SK-N-SH (cell line): Measurements from ENCODE around the gene SLC26A1. TPM values are rescaled to one million over a fixed set of nuclear protein-coding genes. Genes with fewer than 3 reads are reported as not detected.

Experiments used
- CTCF ChIA-PET: fragments of 300-600, 350-600 bp; formaldehyde crosslinking; extraction: SDS; loops from one replicate; lab custom pipeline; 2021; lab: Yijun Ruan, JAX
- POLR2A ChIA-PET: fragments of 350-600 bp; sonication (Branson Sonifier 250); formaldehyde crosslinking; extraction: SDS; loops from one replicate; lab custom pipeline; 2020; ENCODE audit warnings: antibody characterized with exemption, inconsistent platforms; lab: Yijun Ruan, JAX
- DNase-seq: peaks from one replicate; pipeline ENCODE4 v3.0.0; 2012
- H2AFZ ChIP-seq: fragments of 200-600 bp; sonication (generic); 2 replicates; pipeline ENCODE4 v1.8.1; 2016; ENCODE audit warnings: antibody characterized with exemption, mild to moderate bottlenecking, low read depth
- H3F3A ChIP-seq: fragments of 200-600 bp; sonication (generic); replicated peaks from 2 replicates; pipeline ENCODE3; 2016; ENCODE audit warnings: antibody characterized with exemption, mild to moderate bottlenecking; ENCODE audit not compliant: insufficient read depth
- H3K27ac ChIP-seq, 2 experiments: fragments of 200-500 bp in 1 of 2; fragments of 200-600 bp in 1 of 2; sonication (Bioruptor generic) in 1 of 2; sonication (generic), shearing (Covaris generic) in 1 of 2; 2 replicates each; pipeline versions ENCODE4 v1.5.1 to v1.6.1; 2014 to 2016; ENCODE audit warnings: low read depth in 2 of 2, inconsistent platforms in 1 of 2, low read length in 1 of 2, mild to moderate bottlenecking in 1 of 2, mixed read lengths in 1 of 2
- H3K27me3 ChIP-seq: fragments of 200-600 bp; sonication (generic), shearing (Covaris generic); 2 replicates; pipeline ENCODE4 v1.6.1; 2016; ENCODE audit warnings: mixed run types; ENCODE audit not compliant: insufficient read depth
- H3K36me3 ChIP-seq, 2 experiments: fragments of 200-500 bp in 1 of 2; fragments of 200-600 bp in 1 of 2; sonication (Bioruptor generic) in 1 of 2; sonication (generic) in 1 of 2; replicated peaks in 1 of 2; 2 replicates each; pipeline versions ENCODE3 to v1.5.1; 2014 to 2016; ENCODE audit warnings: low read length in 1 of 2, mild to moderate bottlenecking in 1 of 2; ENCODE audit not compliant: insufficient read depth in 2 of 2, control insufficient read depth in 1 of 2
- H3K4me1 ChIP-seq, 2 experiments: fragments of 200-500 bp in 1 of 2; fragments of 200-600 bp in 1 of 2; sonication (Bioruptor generic) in 1 of 2; sonication (generic), shearing (Covaris generic) in 1 of 2; 2 replicates each; pipeline versions ENCODE4 v1.5.1 to v1.6.1; 2014 to 2016; ENCODE audit warnings: low read depth in 1 of 2, low read length in 1 of 2, mixed run types in 1 of 2; ENCODE audit not compliant: insufficient read depth in 2 of 2, control insufficient read depth in 1 of 2
- H3K4me2 ChIP-seq: fragments of 200-600 bp; sonication (generic), shearing (Covaris generic); 2 replicates; pipeline ENCODE4 v1.6.1; 2017; ENCODE audit warnings: mixed run types
- H3K4me3 ChIP-seq, 2 experiments: fragments of 200-500 bp in 1 of 2; fragments of 200-600 bp in 1 of 2; sonication (Bioruptor generic) in 1 of 2; sonication (generic), shearing (Covaris generic) in 1 of 2; 2 replicates each; pipeline versions ENCODE4 v1.5.1 to v1.8.1; 2014 to 2016; ENCODE audit warnings: low read depth in 2 of 2, inconsistent platforms in 1 of 2, low read length in 1 of 2, mild to moderate bottlenecking in 1 of 2, mixed read lengths in 1 of 2, moderate library complexity in 1 of 2
- H3K79me2 ChIP-seq: fragments of 200-600 bp; sonication (generic); 2 replicates; pipeline ENCODE4 v1.8.1; 2017; ENCODE audit warnings: mild to moderate bottlenecking; ENCODE audit not compliant: insufficient read depth
- H3K9ac ChIP-seq: fragments of 200-600 bp; sonication (generic); 2 replicates; pipeline ENCODE4 v1.6.1; 2017; ENCODE audit warnings: mixed run types
- H3K9me2 ChIP-seq: fragments of 200-600 bp; sonication (generic); 2 replicates; pipeline ENCODE4 v1.6.1; 2017; ENCODE audit warnings: mixed run types
- H3K9me3 ChIP-seq: fragments of 200-600 bp; sonication (generic); 2 replicates; pipeline ENCODE4 v1.6.1; 2017; ENCODE audit warnings: mixed run types, mild to moderate bottlenecking, moderate library complexity
- H4K20me1 ChIP-seq: fragments of 200-600 bp; sonication (generic); 2 replicates; pipeline ENCODE4 v1.6.1; 2017; ENCODE audit warnings: mild to moderate bottlenecking, mixed run types; ENCODE audit not compliant: insufficient read depth
- CHD2 ChIP-seq: fragments of 150-350 bp; IDR thresholded peaks from 2 replicates; pipeline ENCODE4 v1.6.1; 2018; ENCODE audit warnings: low read length; ENCODE audit not compliant: partially characterized antibody
- EP300 ChIP-seq, 2 experiments: IDR thresholded peaks; 2 replicates each; pipeline versions ENCODE4 v1.4.0 to v1.6.1; 2012; ENCODE audit warnings: borderline replicate concordance in 1 of 2, low read depth in 1 of 2, low read length in 1 of 2
- EZH2phosphoT487 ChIP-seq: fragments of 200-600 bp; sonication (generic); IDR thresholded peaks from 2 replicates; pipeline ENCODE4 v1.6.1; 2017; ENCODE audit warnings: low read depth, mixed run types, mild to moderate bottlenecking, antibody characterized with exemption, moderate library complexity, borderline replicate concordance
- FOXJ3 ChIP-seq: sonication (generic); formaldehyde crosslinking; IDR thresholded peaks from 2 replicates; pipeline ENCODE4 v1.5.1; 2020; ENCODE audit warnings: mild to moderate bottlenecking, missing genetic modification reagents
- GATA2 ChIP-seq: sonication (generic); formaldehyde crosslinking; IDR thresholded peaks from 2 replicates; pipeline ENCODE4 v1.5.0; 2020; ENCODE audit warnings: mild to moderate bottlenecking, missing genetic modification reagents
- IRF3 ChIP-seq: fragments of 150-350 bp; IDR thresholded peaks from 2 replicates; pipeline ENCODE4 v1.6.1; 2016; ENCODE audit warnings: mild to moderate bottlenecking, low read depth, low read length
- JUND ChIP-seq: IDR thresholded peaks from 2 replicates; pipeline ENCODE4 v1.4.0; 2012
- MAX ChIP-seq: IDR thresholded peaks from 2 replicates; pipeline ENCODE4 v1.4.0; 2012; ENCODE audit warnings: low read depth
- MEF2A ChIP-seq: IDR thresholded peaks from 2 replicates; pipeline ENCODE4 v1.4.0; 2012; ENCODE audit warnings: low read depth, borderline replicate concordance
- POLR2AphosphoS5 ChIP-seq: IDR thresholded peaks from 2 replicates; pipeline ENCODE4 v1.6.1; 2012; ENCODE audit warnings: low read depth, low read length
- RAD21 ChIP-seq: IDR thresholded peaks from 2 replicates; pipeline ENCODE4 v1.6.1; 2012; ENCODE audit warnings: mild to moderate bottlenecking, low read length
- RCOR1 ChIP-seq: fragments of 150-350 bp; IDR thresholded peaks from 2 replicates; pipeline ENCODE4 v1.6.1; 2017; ENCODE audit warnings: antibody characterized with exemption, low read length
- REST ChIP-seq: IDR thresholded peaks from 2 replicates; pipeline ENCODE4 v1.6.1; 2012; ENCODE audit warnings: mild to moderate bottlenecking, low read depth, low read length, moderate library complexity
- SIN3A ChIP-seq: IDR thresholded peaks from 2 replicates; pipeline ENCODE4 v1.6.1; 2012; ENCODE audit warnings: low read depth, mild to moderate bottlenecking, low read length, moderate library complexity, borderline replicate concordance
- SMC3 ChIP-seq: IDR thresholded peaks from 2 replicates; pipeline ENCODE4 v1.6.1; 2012; ENCODE audit warnings: low read depth, low read length, improper control_type of control experiment
- TAF1 ChIP-seq: IDR thresholded peaks from 2 replicates; pipeline ENCODE4 v1.6.1; 2012; ENCODE audit warnings: low read depth, mild to moderate bottlenecking, low read length, moderate library complexity, borderline replicate concordance
- TCF12 ChIP-seq: IDR thresholded peaks from 2 replicates; pipeline ENCODE4 v1.4.0; 2012
- USF1 ChIP-seq: IDR thresholded peaks from 2 replicates; pipeline ENCODE4 v1.4.0; 2012; ENCODE audit warnings: low read depth, borderline replicate concordance
- WGBS: methylation state at CpG from one replicate; pipeline ENCODE4 v1.1.6; 2017; ENCODE audit warnings: low lambda C conversion rate; 5-methylcytosine and 5-hydroxymethylcytosine counted together
- polyA plus RNA-seq, 3 experiments: library from polyadenylated mRNA; depleted of rRNA; stranded (reverse); fragments of >200 nt; gene quantifications; 2 replicates each; pipeline ENCODE4 v1.2.3, GENCODE V29; 2012

Gene SLC26A1
- polyA plus RNA-seq, 1 of the 3 experiments (the other 2 are of a cell fraction) = 0.05 TPM

- Histone ChIP-seq H2AFZ (no peak overlapping the region), H3K9me3 (no peaks in the 10 kb centered on the region), H3K9ac (no peak overlapping the region), H3K9me2 (no peaks in the 10 kb centered on the region), H3K27me3 (no peaks in the 10 kb centered on the region), H3K36me3 (no peaks in the 10 kb centered on the region), H3K79me2 (no peaks in the 10 kb centered on the region), H3K4me2 (no peak overlapping the region), H3K4me3 (no peak overlapping the region), H3K27ac (no peak overlapping the region), H3F3A (peaks cover 4% of the 10 kb centered on the region), H4K20me1 (peaks cover 22% of the 10 kb centered on the region; the same call in 1 of the 2 replicates), H3K4me1 (no peaks in the 10 kb centered on the region; a peak in 1 of 4 replicates)
- ChIA-PET POLR2A (no interaction called here), CTCF (interaction anchor here (1.0 kb wide), 1 partner anchor 602 kb away, joined by 3 read pairs; no protein-coding TSS in a partner anchor)
- 74% methylated on average over 5 of the region's 16 CpGs for WGBS
- no peak for DNase-seq
- TF ChIP-seq MEF2A (no peak), USF1 (no peak), MAX (no peak), SMC3 (no peak), RCOR1 (no peak), EP300 (IDR thresholded peaks at IDR 0.05; ENCODE audit: borderline replicate concordance in 1 of 2, low read depth in 1 of 2, low read length in 1 of 2) (no peak), CHD2 (no peak)
These were observed 24.0 kb upstream of the SLC26A1 start for GRCh38 chr4:1017211-1017610.

- Histone ChIP-seq H3K4me2 (no peak overlapping the region), H3K9ac (no peak overlapping the region), H3K27ac (no peak overlapping the region), H3K4me1 (peaks cover 0 to 1% of the 10 kb centered on the region in 2 experiments; a peak in 1 of 4 replicates), H4K20me1 (peaks cover 23% of the 10 kb centered on the region; the same call in 1 of the 2 replicates), H2AFZ (no peak overlapping the region), H3K27me3 (peaks cover 4% of the 10 kb centered on the region), H3K9me3 (no peaks in the 10 kb centered on the region), H3F3A (peaks cover 5% of the 10 kb centered on the region), H3K36me3 (no peaks in the 10 kb centered on the region), H3K9me2 (no peaks in the 10 kb centered on the region), H3K4me3 (no peak overlapping the region), H3K79me2 (no peaks in the 10 kb centered on the region)
- DNase-seq = no peak
- no peak for TF ChIP-seq USF1
- TF ChIP-seq MAX = no peak
- no peak for TF ChIP-seq GATA2 (CRISPR knock-in tag)
- TF ChIP-seq POLR2AphosphoS5 = no peak
- no peak for TF ChIP-seq TCF12
- TF ChIP-seq REST = no peak
- no peak for TF ChIP-seq IRF3
- TF ChIP-seq EZH2phosphoT487 = no peak
- no peak for TF ChIP-seq JUND
- TF ChIP-seq TAF1 = no peak
- no peak for TF ChIP-seq FOXJ3 (CRISPR knock-in tag)
- no peak for TF ChIP-seq RAD21
- TF ChIP-seq SIN3A = no peak
- WGBS = 53% methylated on average over 3 of the region's 10 CpGs
- CTCF ChIA-PET = no interaction called here
- POLR2A ChIA-PET = no interaction called here
These were observed 22.5 kb upstream of the SLC26A1 start for GRCh38 chr4:1015746-1016145.
